GM23338 (cell line): ENCODE results near the gene LRRC4B.
A peak's percentile ranks its signal among the peaks of the same experiment; 100 is the strongest.

Experiments
- CTCF ChIP-seq, 2 experiments: fragments of 200-600 bp in 1 of 2; sonication (generic) in 1 of 2; conservative IDR thresholded peaks; 2 replicates each; pipeline versions ENCODE4 v1.5.1 to v1.6.1; 2016 to 2017; ENCODE audit warnings: antibody characterized with exemption in 2 of 2, low read depth in 2 of 2, mild to moderate bottlenecking in 2 of 2, moderate library complexity in 1 of 2
- EZH2 ChIP-seq: fragments of 200-600 bp; sonication (generic); IDR thresholded peaks from one replicate; pipeline ENCODE4 v1.8.0; 2017; ENCODE audit warnings: antibody characterized with exemption, mild to moderate bottlenecking, low read depth; ENCODE audit not compliant: unreplicated experiment

GRCh38 chr19:50565984-50566903 lies 2.0 kb downstream of the LRRC4B start:
- TF ChIP-seq EZH2 (peak; percentile 62), CTCF (conservative IDR thresholded peaks at IDR 0.05; ENCODE audit: low read depth in 2 of 2) (no peak)
